Sigmoid colon (tissue), 4 donors: ENCODE results near the gene TMED9.

Experiments used
- EP300 ChIP-seq, 4 donors: sonication (generic); formaldehyde crosslinking; IDR thresholded peaks; one replicate each; pipeline ENCODE4 v1.6.1; 2017; ENCODE audit warnings: antibody characterized with exemption in 4 of 4
- POLR2A ChIP-seq, 2 donors: fragments of 450-650 bp; IDR thresholded peaks; one replicate each; pipeline ENCODE4 v1.6.1; 2016; ENCODE audit warnings: antibody characterized with exemption in 2 of 2, mild to moderate bottlenecking in 2 of 2, moderate library complexity in 2 of 2
- POLR2AphosphoS5 ChIP-seq, 4 donors: sonication (generic); formaldehyde crosslinking; IDR thresholded peaks; one replicate each; pipeline ENCODE4 v1.6.1; 2017; ENCODE audit warnings: antibody characterized with exemption in 4 of 4
- TF ChIP-seq, protein P1 (sequence below), 4 experiments: fragments of 450-650 bp in 3 of 4; fragments of 200-600 bp in 1 of 4; IDR thresholded peaks; one replicate each; pipeline ENCODE4 v1.5.1; 2016 to 2019; ENCODE audit warnings: antibody characterized with exemption in 4 of 4, mild to moderate bottlenecking in 3 of 4, moderate library complexity in 2 of 4

DNA sequence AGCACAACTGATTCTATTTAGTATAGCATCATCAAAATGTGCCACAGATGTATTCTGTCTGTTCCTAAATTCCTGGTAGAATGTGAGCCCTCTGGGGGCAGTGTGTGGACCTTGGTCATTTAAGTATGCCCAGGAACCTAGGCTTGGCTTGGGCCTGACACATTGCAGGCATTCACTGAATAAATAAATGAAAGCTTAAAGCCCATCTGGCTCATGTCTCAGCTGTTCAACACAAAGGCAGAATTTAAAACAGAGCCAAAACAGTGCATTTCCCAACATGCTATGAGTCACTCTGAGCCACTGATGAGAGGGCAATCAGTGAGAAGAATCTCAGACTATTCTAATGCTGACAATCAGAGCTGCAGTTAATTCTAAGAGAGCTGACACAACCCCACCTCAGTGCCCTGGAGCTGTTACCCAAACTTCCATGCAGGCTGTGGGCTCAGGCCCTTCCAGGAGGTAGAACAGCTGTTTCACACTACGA lies 45.7 kb upstream of the TMED9 start:
- peak; percentile 89 to 97 (median 94) for TF ChIP-seq POLR2AphosphoS5 (IDR thresholded peaks at IDR 0.05)
- no peak for TF ChIP-seq POLR2A (IDR thresholded peaks at IDR 0.05)
- TF ChIP-seq, protein P1, sequence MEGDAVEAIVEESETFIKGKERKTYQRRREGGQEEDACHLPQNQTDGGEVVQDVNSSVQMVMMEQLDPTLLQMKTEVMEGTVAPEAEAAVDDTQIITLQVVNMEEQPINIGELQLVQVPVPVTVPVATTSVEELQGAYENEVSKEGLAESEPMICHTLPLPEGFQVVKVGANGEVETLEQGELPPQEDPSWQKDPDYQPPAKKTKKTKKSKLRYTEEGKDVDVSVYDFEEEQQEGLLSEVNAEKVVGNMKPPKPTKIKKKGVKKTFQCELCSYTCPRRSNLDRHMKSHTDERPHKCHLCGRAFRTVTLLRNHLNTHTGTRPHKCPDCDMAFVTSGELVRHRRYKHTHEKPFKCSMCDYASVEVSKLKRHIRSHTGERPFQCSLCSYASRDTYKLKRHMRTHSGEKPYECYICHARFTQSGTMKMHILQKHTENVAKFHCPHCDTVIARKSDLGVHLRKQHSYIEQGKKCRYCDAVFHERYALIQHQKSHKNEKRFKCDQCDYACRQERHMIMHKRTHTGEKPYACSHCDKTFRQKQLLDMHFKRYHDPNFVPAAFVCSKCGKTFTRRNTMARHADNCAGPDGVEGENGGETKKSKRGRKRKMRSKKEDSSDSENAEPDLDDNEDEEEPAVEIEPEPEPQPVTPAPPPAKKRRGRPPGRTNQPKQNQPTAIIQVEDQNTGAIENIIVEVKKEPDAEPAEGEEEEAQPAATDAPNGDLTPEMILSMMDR (IDR thresholded peaks at IDR 0.05), result no peak
- TF ChIP-seq EP300 (IDR thresholded peaks at IDR 0.05), result peak; percentile 51 to 89 (median 74)
